HTERT RPE-1 (cell line): Measurements from ENCODE around the gene WASHC3.
"Not testable (repeated sequence)": the region's sequence is repeated elsewhere in the genome, so short reads cannot be mapped to it uniquely, and the experiment has no call there.

Source experiments
- in situ Hi-C: fragments of 300-500 bp; cut with MboI; formaldehyde crosslinking; loops from 4 replicates; pipeline ENCODE4 v1.14.3; 2020; ENCODE audit warnings: low sequenced_read_pairs

The WASHC3 gene, protein sequence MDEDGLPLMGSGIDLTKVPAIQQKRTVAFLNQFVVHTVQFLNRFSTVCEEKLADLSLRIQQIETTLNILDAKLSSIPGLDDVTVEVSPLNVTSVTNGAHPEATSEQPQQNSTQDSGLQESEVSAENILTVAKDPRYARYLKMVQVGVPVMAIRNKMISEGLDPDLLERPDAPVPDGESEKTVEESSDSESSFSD

DNA sequence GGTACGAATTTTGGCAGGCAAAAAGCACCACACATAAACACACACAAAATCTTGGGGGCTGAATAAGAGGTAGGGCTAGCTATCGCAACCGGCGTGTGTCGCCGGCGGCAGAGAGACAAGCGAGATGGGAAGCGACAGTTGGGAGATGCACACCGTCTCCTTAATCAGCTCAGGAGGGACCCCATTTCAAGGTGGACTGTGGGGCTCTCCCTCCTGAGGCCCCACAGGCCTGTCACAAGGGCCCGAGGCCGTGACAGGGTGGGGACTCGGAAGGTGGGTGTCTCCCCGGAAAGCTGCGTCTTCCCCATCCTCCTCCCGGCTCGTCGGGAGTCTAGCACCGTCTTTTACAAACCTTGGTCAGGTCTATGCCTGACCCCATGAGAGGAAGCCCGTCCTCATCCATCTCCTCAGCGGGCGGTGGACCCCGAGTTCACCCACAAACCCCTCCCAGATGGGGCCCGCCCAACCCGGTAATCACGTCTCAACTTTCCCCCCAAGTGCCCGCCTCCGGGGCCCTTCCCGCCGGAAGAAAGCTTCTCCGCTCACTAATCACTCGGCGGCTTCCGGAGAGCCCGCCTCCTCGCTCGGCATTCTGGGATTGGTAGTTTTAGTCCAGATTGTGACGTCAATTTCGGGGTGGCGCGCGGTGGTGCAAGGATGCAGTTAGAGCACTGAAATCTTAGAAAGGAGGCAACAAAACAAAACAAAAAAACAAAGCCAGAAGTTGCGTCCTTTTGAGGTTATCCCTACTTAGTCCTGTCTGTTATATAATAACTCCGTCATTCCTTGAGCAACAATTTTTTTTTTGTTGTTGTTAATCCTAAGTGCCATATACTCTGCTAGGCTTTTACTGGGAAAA is at the start of gene WASHC3:
Gene WASHC3, minus strand, starts transcription at position 432 of the 859 bp plus-strand sequence. Its CDS starts 29 bp downstream, at position 403.
- in situ Hi-C loops: no loop called here

DNA sequence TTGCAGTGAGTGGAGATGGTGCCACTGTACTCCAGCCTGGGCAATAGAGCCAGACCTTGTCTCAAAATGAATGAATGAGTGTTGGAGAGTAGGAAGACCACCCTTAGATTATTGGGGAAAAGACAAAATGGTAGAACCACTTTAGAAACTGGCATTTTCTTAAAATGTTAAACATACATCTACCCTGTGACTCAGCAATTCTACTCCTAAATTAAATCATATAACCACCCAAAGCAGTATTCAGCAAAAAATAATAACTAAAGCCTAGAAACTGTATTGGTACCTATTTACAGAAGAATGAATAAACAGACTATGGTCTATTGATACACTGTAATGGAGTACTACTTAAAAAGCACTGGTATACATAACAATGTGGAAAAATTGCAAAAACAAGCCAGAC is 49.0 kb upstream of the WASHC3 start:
- in situ Hi-C loops: no loop called here

DNA sequence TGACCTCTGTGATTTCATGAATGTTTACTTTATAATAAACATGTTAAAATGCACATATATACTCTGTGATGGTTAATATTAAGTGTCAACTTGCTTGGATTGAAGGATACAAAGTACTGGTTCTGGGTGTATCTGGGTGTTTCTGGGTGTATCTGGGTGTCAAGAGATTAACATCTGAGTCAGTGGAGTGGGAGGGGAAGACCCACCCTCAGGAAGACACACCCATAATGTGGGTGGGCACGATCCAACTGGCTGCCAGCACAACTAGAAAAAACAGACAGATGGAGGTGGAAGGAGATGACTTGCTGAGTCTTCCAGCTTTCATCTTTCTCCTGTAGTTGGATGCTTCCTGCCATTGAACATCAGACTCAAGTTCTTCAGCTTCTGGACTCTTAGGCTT is 46.2 kb upstream of the WASHC3 start:
- in situ Hi-C loops: no loop called here

DNA sequence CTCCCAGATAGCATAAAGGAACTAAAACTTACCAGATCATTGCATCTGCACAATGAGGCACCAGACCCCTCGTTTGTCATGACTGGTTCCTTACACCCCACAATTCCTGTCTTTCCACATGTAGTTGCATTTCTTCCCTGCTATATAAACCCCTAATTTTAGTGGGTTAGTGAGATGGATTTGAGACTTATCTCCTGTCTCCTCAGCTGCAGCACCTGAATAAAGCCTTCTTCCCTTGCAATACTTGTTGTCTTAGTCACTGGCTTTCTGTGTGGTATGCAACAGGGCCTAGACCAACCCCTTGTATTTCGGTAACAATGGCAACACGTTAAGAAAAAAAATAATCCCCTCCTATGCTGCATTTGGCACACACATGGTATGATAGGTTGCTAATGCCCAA is 45.1 kb upstream of the WASHC3 start:
- in situ Hi-C loops: no loop called here

DNA sequence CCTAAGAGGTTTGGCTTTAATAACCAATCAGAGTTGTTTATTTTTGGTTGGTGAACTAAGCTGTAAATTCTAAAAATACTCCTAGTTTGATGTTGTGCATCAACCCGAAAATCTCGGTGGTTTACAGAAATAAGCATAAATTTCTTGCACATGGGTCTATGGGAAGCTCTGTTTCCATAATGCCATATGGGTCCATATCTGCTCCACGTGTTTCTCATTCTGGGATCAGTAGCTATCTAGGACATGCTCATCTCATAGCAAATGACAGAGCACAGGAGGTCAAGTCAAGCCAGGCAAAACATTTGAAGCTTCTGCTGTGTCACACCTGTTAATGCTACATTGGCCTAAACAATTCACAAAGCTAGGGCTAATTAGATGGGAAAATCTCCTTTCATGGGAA is 35.1 kb upstream of the WASHC3 start:
- in situ Hi-C loops: no loop called here

DNA sequence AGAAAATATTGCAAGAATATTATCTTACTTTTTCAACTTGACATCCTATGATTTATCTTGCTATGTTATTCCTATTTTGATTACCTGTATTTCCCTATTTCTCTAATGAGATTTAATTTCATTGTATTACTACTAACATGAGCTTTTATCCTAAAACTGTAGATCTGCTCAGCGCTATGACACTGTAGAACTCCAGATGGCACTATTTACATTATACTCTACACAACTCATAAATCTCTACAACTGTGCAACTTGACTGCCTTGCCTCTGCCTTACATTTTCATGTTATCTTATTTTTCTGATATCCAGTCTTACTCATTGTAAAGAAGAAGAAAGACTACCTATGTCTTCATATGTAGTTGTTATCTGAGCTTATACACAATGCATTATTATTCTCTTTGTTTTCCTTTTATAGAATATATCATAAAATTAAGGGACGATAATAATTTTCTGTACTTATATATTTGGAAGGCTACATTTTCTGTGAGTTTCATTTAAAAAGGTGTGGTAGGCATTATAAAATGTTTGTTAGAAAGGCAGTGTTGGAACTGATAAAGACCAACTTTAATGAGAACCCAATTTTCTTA is 34.0 kb upstream of the WASHC3 start:
- in situ Hi-C loops: no loop called here

DNA sequence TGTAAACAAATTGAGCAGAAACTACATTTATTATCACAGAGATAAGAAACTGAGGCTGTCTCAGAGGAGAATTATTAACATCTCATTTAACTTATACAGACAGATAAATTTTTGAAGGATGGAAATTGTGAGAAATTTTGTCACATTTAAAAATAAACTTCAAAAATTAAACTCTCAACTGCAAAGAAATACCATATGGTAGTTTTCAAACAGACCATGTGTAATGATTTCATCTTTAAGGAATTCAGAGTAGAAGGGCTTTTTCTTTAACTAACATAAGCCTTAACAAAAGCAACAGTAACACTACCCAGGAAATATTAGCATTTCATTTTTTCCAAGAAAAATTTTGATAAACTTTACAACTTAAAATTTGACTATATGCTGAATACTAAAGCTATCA is 31.5 kb upstream of the WASHC3 start:
- in situ Hi-C loops: no loop called here

DNA sequence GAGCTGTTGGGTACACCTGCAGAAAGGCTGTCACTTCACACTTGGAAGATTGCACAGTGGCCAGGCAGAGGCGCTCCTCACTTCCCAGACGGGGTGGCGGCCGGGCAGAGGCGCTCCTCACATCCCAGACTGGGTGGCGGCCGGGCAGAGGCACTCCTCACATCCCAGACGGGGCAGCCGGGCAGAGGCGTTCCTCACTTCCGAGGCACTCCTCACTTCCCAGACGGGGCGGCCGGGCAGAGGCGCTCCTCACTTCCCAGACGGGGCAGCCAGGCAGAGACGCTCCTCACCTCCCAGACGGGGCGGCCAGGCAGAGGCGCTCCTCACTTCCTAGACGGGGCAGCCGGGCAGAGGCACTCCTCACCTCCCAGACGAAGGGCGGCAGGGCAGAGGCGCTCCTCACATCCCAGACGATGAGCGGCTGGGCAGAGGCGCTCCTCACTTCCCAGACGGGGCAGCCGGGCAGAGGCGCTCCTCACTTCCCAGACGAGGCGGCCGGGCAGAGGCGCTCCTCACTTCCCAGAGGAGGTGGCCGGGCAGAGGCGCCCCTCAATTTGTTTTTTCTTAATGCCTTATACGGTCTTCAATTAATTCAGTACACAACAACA is 27.5 kb upstream of the WASHC3 start:
- in situ Hi-C loops: not testable (repeated sequence)

DNA sequence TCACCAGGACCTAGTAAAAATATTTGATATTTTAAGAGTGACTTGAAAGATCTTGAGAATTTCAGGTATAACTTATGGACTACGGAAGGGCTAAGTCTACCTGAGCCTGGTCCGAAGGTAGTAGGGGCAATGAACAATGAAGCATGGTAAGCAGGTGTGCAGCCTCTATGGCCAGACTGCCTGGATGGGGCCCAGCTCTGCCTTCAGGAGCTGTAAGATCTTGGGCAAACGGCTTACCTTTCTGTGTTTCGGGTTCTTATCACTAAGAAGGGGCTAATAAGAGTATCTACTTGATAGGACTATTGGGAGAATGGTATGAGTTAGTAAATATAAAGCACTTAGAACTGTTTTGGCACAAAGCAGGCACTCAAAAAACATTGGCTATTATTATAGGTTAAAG is 19.1 kb upstream of the WASHC3 start:
- in situ Hi-C loops: no loop called here

DNA sequence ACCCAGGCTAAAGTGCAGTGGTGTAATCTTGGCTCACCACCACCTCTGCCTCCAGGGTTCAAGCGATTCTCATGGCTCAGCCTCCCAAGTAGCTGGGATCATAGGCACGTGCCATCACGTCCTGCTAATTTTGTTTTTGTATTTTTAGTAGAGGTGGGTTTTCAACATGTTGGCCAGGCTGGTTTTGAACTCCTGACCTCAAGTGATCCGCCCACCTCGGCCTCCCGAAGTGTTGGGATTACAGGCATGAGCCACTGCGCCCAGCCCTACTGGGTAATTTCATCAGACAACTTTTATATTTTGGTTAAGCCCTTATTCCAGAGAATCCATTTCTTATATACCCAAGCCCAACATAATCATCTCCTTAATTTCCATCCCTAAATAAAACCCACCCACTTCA is 10.3 kb upstream of the WASHC3 start:
- in situ Hi-C loops: not testable (repeated sequence)

DNA sequence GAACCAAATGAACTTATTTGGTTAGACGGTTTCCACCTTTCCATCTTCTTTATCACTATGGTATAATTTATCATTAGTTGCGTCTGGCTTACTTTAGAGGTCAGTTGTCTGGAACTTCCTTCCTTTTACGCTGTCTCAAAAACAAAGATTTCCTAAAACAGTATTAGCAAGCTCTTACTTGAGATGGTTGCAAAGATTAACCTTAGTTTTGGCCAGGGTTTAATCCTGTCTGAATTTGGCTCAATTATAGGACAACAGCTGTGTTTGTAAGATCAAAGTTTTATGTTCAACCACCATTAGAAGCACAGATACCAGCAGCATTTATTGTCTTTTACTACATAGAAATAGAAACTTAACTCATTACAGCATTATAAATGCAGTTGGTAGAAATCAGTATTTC is 7.9 kb upstream of the WASHC3 start:
- in situ Hi-C loops: no loop called here

DNA sequence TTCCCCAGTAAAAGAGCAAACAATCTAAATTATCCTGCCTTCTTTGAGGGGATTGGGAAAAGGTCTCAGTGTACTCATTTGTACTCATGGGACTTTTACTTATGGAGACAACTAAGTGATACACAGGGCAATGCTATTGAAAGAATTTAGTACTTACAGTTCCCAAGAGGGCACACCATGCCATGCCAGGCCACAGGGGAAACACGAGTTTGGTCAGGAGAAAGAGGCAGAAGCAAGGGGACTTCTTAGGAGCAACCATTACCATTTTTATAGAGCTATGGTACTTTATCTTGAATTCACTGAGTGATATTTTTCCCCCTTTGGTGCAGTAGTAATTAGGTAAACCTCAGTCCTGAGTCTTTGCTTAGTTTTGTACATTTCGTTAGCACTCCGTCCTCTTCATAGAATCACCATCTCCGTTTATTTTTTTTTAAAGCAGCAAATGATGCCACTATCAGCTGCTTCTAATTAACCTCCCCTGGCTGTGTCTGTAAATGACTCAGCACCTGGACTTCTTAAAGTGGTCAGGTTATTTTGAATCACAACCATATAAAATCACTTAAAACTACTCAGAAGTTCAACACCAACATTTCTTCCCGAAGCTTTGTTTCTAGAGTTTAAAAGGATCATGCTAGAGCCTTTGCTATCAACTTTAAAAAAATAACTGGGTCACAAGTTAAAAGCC is 5.9 kb upstream of the WASHC3 start:
- in situ Hi-C loops: no loop called here

DNA sequence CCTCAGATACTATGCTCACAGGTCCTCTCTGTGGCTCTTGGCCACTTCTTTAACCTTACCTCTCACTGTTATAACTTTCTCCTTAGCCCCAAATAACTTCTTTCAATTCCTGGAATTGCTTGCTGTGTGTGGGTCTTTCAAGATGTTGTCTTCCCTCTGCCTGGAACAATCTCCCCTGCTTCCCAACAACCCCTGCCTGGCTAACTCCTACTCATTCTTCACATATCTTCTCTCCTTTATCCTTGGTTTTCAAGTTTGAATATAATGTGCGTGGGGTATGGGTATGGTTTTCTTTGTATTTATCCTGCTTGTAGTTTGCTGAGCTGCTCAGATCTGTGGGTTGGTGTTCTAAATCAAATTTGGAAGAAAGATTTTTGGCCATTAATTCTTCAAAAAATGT is 2.7 kb upstream of the WASHC3 start:
- in situ Hi-C loops: no loop called here

DNA sequence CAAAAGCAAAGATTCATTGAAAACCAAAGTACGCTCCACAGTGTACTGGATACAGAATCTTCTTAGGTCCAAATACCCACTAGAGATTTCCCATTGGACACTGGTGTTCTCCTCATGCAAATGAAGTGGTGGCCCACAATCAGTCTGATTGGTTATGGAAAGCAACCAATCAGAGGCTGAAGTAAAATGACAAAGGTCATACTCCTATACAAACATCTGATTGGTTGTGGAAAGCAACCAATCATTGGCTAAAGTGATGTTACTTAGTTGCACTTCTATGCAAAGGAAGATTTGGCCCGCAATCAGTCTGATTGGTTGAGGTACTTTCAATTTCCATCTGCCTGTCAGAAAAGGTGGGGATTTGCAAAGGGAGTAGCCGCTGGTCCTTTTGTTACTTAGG is 1.3 kb upstream of the WASHC3 start:
- in situ Hi-C loops: no loop called here

DNA sequence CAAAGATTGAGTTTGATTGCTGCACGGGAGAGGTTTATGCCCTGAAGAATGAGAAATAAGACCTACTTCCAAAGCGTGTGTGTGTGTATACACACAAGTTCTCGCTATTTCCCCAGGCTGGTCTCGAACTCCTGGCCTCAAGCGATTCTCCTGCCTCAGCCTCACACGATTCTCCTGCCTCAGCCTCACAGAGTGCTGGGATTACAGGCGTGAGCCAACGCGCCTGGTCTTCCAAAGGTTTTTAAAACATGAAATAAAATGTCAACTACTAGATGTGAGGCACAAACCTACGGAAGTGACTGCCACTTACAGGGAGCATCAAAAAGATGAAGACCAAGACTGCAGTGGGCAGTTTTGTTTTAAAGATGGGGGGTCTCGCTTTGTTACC is 622 bp upstream of the WASHC3 start:
- in situ Hi-C loops: no loop called here

DNA sequence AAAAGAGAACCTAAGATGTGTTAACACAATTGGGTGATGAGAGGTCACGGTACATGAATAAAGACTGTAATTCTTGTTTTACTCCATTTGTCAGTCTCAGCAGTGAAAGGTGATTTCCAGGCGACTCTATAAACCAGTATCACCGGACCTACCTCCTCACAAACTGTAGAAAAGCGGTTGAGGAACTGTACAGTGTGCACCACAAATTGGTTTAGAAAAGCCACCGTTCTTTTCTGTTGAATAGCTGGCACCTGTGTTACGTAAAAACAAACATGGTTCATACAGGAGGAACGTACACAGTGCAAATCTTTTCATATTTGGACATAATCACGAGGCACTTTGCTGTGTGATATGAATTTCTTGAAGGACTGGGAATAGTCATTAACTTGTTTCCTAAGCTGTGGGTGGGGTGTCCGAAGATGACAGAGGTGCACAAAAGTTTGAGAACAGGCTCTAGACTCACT is 663 bp downstream of the WASHC3 start:
- in situ Hi-C loops: no loop called here

DNA sequence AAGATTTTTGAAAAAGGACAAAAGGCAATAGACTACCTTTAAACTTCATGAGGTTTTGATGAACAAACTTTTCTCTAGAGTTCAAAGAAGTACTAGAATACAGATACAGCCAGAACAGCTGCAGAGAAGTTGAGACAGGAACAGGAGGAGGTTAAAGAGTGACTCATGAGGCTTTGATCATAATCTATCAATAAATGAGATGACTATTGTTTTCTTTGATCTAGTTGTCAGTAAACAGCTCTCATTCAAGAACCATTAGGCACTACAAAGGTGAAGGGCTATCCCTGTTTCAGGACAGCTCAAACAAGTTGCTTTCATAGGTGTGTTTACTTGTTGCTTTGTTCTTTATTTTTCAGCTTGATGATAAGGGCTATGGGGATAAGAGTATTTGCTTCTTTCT is 2.4 kb downstream of the WASHC3 start:
- in situ Hi-C loops: no loop called here

DNA sequence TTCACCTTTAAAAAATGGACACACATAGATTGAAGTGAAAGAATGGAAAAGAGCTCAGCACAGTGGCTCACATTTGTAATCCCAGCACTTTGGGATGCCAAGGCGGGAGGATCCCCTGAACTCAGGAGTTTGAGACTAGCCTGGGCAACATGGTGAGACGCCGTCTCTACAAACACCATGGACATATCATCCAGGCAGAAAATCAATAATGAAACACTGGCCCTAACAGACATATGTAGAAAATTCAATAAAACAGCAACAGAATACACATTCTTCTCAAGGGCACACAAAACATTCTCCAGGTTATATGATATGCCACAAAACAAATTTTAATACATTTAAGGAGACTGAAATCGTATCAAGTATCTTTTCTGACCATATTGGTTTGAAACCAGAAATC is 7.4 kb downstream of the WASHC3 start:
- in situ Hi-C loops: no loop called here

DNA sequence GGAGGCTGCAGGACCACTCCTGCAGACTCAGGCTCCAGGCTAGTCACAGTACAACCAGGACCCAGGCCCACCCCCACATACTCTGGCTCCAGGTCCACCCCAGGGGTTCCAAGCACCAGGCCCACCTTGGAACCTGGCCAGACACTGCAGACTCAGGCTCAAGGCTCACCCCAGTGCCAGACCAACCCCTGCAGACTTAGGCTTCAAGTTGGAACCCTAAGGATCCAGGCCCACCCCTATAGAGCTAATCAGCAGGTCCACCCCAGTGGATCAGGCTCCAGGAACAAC is 8.8 kb downstream of the WASHC3 start:
- in situ Hi-C loops: no loop called here

DNA sequence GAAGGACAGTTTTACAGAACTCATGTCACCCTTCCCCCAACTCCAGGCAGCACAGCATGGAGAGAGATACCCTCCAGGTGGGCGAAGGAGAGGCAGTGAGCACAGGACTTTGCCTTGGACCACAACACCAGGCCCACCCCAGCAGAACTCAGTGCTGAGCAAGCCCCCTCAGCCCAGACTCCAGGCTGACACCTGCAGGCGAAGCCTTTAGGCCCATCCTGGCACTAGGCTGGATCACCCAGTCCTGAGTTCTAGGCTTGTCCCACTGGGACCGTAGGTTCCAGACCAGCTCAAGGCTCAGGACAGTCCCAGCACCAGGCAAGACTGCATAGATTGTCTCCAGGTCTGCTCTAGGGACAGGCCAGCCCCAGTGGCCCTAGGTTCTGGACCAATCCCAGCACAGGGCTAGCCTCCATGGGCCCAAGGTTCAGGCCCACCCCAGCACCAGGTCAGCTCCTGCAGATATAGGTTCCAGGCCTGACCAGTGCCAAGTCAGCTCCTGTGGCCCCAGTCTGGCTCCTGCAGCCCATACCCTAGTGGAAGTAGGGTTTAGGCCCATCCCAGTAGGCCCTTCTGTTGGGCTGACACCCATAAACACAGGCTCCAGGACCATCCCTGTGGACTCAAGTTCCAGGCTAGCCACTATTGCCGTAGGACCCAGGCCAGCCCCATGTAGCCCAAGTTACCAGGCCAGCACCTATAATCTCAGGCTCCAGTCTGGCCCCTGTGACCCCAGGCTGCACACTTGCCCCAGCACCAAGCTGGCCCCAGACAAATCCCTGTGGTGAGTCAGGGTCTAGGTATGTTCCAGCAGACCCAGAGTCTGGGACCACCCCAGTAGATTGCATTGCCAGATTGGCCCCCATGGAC is 9.4 kb downstream of the WASHC3 start:
- in situ Hi-C loops: no loop called here
